Epidermal melanocyte (primary cell): ENCODE results near the gene PALLD.
"Not testable (repeated sequence)": the region's sequence is repeated elsewhere in the genome, so short reads cannot be mapped to it uniquely, and the experiment has no call there.

Source experiments
- DNase-seq: peaks from one replicate; pipeline ENCODE4 v3.0.0; 2011; ENCODE audit warnings: low spot score; ENCODE audit not compliant: insufficient read length

The PALLD gene

GRCh38 chr4:168491563-168491962 is 5.3 kb upstream of the PALLD start:
- no peak for DNase-seq

DNA sequence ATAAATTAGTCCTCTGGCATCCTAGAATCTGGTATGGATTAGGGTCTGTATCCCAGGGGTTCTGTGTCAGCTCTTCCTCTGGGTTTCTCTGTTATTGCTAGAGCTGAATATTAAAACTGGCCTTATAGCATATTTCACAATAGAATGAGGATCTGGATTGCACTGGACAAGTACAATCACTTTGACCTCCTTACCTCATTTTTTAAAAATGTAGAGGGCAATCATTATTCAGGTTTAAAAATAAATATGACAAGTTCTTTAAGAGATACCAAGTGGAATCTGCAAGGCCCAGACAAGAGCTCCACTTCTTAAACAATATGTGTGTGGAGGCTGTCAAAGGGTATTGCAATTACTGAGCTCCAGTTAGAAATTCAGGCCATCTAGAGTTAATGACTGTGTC is 1.4 kb downstream of the PALLD start:
- no peak for DNase-seq

DNA sequence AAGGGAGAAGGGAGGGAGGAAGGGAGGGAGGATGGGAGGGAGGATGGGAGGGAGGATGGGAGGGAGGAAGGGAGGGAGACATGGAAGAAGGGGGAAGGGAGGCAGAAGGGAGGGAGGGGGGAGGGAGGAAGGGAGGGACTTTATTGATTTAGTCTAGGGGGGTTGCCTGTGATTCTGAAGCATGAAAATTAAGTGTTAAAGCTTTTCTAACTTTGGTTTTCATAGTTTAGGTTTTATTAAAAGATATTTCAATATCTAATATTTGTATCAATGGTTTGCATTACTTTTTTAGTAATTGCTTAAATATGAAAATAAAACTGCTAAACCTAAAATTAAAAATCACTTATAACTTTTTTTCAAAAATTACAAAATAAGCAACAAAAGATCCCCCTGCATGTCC is 2.4 kb downstream of the PALLD start:
- DNase-seq: no peak

DNA sequence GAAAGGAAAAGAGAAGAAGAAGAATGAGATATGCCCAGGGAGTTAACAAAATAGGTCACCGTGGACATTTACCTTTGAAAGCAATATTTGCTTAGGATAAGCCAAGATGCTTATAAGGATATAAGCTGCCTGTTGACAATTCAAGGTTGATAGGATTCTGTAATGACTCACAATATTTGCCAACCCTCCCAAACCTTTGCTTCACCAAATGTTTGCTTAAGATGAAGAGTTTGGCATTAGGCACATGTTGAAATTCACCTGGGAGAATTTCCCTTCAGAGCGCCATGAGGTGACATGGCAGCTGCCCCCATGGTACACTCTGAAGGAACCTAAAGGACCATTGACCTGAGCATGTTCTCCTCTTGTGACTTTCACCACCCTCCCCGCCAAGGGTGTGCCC is 4.6 kb downstream of the PALLD start:
- no peak for DNase-seq

- no peak for DNase-seq
These were observed 6.0 kb downstream of the PALLD start for GRCh38 chr4:168502861-168503260.

- DNase-seq: no peak
These were observed 7.0 kb downstream of the PALLD start for GRCh38 chr4:168503652-168504362.

GRCh38 chr4:168504526-168504925 is 7.7 kb downstream of the PALLD start:
- DNase-seq: no peak

DNA sequence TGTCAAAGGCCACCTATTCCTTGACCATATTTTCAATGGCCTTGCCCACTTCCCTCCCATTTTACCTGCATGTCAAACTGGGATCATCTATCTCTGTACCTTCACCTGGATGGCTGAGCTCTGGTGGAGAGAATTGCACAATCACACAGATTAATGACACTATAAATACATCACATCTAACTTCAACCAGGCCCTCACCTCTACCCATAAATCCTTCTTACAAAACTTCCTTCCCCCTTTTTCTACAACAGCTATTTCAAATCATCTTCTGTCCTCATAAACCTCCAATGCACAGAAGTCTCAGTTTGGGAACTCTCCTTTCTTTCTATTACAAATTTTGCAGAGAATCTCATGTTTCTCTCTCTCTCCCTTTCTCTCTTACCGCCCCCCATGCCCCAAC is 9.2 kb downstream of the PALLD start:
- DNase-seq: no peak

GRCh38 chr4:168507178-168507815 is 10.4 kb downstream of the PALLD start:
- no peak for DNase-seq

DNA sequence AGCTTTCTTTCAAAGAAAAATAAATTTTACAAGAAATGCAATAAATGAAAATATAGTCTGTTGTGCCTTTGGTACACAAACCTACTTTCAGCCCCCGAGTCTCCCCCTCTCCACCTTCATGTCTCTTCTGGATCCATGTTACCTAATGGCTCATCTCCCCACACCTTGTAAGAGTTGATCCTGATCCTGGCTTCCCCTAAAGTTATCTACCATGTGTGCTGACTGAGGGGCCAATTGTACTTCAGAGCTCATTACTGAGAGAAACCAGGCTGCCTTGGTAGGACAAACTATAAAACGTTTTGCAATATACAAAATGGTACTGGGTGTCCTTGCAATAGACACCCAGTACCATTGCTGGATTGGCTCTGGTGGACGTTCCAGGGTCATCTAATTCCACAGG is 11.8 kb downstream of the PALLD start:
- no peak for DNase-seq

- DNase-seq: no peak
These were observed 12.9 kb downstream of the PALLD start for GRCh38 chr4:168509786-168510185.

DNA sequence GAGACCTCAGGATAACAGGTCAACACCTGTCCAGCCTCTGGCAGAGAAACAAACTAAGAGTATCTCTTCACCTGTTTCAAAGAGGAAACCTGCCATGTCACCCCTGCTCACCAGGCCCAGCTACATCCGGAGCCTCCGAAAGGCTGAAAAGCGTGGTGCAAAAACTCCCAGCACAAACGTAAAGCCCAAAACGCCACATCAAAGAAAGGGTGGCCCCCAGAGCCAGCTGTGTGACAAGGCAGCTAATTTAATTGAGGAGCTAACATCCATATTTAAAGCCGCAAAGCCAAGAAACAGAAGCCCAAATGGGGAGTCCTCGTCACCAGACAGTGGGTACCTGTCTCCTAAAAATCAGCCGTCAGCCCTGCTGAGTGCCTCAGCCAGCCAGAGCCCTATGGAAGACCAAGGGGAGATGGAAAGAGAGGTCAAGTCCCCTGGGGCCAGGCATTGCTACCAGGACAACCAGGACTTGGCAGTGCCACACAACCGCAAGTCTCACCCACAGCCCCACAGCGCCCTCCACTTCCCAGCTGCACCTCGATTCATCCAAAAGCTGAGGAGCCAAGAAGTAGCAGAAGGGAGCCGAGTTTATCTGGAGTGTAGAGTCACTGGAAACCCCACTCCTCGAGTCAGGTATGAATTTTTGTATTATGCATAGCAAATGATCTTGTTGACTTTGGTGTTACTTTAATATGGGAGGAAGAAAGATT is 15.1 kb downstream of the PALLD start:
- DNase-seq: no peak

DNA sequence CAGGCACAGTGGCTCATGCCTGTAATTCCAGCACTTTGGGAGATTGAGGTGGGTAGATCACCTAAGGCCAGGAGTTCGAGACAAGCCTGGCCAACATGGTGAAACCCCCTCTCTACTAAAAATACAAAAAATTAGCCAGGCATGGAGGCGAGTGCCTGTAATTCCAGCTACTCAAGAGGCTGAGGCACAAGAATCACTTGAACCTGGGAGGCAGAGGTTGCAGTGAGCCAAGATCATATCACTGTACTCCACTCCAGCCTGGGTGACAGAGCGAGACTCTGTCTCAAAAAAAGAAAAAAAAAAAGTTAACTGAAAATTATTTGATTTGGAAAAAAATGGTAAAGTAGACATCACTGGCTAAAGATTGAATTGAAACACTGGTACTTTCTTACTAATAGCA is 17.0 kb downstream of the PALLD start:
- DNase-seq: not testable (repeated sequence)

GRCh38 chr4:168514249-168514852 is 17.5 kb downstream of the PALLD start:
- DNase-seq: no peak

DNA sequence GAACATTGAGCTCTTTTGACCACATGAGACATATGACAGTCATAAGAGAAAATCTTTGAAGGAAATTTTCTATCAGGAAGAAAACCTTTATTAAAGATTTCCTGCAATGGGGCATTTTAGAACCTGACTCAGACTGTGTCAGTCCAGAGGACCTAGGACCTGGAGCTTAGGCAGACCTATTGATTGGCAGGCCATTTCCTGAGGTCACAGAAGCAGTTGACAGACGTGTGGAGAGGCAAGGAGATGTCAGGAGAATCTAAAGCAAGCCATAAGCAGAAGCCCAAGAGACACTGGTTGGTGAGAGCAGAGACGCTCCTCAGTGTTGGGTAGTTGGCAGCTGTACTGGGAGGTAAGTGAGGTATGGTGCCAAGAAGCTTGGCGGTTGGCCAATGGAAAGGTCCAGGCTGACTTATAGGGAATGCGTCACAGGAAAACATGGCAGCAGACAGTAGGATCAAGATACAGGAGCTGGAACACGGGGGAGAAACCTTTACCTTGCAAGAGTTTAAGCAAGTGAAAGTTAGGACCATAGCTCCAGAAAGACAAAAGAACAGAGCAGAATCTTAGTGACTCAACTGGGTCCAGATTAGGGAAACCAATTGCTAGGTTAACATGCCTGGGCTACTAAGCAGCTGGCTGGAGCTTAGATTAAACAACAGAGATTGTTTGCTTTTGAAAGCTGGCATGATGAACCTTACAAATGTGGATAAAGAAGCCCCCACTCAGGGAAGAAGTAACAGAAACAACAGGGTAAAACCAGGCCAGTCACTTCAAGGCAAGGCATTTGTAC is 18.6 kb downstream of the PALLD start:
- DNase-seq: no peak

DNA sequence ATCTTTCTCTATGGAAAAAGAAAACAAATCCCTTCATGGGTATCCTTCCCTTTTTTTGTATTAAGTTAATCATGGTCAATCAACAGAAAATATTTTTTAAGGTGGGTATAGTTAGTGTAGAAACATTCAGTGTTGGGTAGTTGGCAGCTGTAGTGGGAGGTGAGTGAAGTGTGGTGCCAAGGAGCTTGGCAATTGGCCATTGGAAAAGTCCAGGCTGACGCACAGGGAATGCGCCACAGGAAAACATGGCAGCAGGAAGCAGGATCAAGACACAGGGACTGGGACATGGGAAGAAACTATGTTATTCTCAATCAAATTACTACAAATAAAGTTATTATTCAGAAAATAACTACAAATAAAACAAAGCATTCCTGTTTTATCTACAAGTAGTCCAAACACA is 20.0 kb downstream of the PALLD start:
- no peak for DNase-seq

- no peak for DNase-seq
These were observed 22.7 kb downstream of the PALLD start for GRCh38 chr4:168519576-168519975.

DNA sequence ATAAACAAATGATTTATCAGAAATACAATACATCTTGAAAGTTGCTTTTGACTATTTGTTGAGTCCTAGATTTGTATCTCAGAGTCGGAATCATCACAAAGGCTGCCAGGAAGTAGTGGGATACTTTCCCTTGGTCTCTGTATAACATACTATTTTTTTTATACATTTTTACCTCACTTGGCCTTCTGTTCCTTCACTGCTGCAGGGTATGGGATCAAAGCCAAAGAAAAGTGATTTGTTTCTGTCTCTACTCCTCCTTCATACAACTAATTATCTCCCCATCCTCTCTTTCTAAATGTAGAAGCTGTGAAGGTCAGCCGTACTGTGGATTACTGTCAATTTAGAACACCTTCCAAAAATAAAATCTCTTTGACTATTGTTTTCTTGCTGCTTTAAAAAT is 24.9 kb downstream of the PALLD start:
- DNase-seq: no peak

GRCh38 chr4:168522356-168522755 is 25.5 kb downstream of the PALLD start:
- DNase-seq: no peak

DNA sequence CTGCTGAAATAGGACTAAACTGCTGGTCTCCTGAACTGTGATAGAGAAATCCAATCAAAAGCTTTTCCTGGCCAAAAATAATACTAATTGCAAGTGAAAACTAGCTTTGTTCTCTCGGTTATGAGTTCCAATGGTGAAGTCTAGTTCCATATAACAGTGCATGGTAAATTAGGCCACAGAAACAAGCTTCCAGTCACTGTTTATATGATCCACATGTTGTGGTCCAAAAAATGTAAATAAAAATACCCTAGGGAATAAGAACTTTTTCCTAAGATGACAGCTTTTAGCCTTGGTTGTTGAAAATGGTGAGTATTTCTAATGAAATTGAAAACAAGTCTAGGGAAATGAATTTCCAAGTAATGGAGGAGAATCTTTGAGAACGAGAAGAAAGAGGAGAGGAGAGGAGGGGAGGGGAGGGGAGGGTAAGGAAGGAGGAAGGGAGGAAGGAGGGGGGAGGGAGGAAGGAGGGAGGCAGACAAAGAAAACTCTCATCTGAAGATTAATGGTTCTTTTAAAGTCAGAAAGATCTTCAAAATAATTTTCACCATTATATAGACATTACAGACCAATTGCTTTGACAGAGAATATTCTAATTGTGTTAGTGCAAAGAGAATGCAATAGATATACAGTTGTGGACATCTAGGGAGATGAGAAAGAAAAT is 26.1 kb downstream of the PALLD start:
- no peak for DNase-seq

DNA sequence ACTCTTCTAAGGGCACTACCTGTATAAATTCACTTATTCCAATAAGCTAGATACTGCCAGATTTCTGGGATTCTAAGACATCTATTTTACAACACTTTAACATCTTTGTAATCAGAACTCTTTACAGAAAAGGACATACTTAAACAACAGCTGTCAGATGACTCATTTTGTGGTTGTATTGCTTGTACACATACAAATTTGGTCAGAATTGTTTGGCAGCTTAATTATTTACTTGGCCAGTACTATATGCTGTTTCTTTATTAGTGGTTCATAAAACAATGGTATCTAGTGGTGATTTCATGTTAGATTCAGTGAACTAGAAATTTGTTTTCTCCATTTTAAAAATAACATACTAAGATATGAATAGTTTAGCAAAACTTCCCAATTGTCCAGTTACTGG is 27.2 kb downstream of the PALLD start:
- DNase-seq: peak; percentile 28
